Measurements from ENCODE around the gene PTH2R.

DNA sequence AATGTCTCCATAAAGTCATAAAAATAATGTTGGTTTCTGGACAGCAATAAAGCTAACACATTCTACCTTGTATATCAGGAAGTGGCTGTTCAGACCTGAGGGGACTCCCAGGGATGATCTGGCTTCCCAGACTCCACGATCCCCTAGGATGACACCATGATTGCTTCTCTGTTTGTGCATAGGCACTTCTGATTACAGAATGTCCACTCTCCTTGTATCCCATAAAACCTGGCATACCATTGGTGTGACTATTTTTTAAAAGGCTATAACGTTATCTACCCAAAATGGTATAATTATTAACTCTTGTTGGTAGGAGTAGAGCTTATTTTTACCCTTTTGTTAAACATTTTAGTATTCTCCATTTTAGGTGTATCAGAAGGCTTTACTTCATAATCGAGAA, 57.1 kb downstream of the PTH2R start:
- TF ChIP-seq, protein P1, sequence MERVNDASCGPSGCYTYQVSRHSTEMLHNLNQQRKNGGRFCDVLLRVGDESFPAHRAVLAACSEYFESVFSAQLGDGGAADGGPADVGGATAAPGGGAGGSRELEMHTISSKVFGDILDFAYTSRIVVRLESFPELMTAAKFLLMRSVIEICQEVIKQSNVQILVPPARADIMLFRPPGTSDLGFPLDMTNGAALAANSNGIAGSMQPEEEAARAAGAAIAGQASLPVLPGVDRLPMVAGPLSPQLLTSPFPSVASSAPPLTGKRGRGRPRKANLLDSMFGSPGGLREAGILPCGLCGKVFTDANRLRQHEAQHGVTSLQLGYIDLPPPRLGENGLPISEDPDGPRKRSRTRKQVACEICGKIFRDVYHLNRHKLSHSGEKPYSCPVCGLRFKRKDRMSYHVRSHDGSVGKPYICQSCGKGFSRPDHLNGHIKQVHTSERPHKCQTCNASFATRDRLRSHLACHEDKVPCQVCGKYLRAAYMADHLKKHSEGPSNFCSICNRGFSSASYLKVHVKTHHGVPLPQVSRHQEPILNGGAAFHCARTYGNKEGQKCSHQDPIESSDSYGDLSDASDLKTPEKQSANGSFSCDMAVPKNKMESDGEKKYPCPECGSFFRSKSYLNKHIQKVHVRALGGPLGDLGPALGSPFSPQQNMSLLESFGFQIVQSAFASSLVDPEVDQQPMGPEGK (CRISPR knock-in tag; IDR thresholded peaks at IDR 0.05; ENCODE audit: borderline replicate concordance), result no peak
- no peak for TF ChIP-seq RARB (CRISPR knock-in tag; IDR thresholded peaks at IDR 0.05)
- no peak for TF ChIP-seq ARNTL (CRISPR knock-in tag; IDR thresholded peaks at IDR 0.05; ENCODE audit: borderline replicate concordance, low read depth)
- no peak for TF ChIP-seq BACH2 (CRISPR knock-in tag; IDR thresholded peaks at IDR 0.05; ENCODE audit: borderline replicate concordance)
- TF ChIP-seq, protein P2, sequence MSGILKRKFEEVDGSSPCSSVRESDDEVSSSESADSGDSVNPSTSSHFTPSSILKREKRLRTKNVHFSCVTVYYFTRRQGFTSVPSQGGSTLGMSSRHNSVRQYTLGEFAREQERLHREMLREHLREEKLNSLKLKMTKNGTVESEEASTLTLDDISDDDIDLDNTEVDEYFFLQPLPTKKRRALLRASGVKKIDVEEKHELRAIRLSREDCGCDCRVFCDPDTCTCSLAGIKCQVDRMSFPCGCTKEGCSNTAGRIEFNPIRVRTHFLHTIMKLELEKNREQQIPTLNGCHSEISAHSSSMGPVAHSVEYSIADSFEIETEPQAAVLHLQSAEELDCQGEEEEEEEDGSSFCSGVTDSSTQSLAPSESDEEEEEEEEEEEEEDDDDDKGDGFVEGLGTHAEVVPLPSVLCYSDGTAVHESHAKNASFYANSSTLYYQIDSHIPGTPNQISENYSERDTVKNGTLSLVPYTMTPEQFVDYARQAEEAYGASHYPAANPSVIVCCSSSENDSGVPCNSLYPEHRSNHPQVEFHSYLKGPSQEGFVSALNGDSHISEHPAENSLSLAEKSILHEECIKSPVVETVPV (CRISPR knock-in tag; IDR thresholded peaks at IDR 0.05), result no peak
- no peak for TF ChIP-seq OSR1 (CRISPR knock-in tag; IDR thresholded peaks at IDR 0.05)
- TF ChIP-seq, protein P3, sequence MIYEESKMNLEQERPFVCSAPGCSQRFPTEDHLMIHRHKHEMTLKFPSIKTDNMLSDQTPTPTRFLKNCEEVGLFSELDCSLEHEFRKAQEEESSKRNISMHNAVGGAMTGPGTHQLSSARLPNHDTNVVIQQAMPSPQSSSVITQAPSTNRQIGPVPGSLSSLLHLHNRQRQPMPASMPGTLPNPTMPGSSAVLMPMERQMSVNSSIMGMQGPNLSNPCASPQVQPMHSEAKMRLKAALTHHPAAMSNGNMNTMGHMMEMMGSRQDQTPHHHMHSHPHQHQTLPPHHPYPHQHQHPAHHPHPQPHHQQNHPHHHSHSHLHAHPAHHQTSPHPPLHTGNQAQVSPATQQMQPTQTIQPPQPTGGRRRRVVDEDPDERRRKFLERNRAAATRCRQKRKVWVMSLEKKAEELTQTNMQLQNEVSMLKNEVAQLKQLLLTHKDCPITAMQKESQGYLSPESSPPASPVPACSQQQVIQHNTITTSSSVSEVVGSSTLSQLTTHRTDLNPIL (CRISPR knock-in tag; IDR thresholded peaks at IDR 0.05; ENCODE audit: low read depth), result no peak
- TF ChIP-seq PPARA (CRISPR knock-in tag; IDR thresholded peaks at IDR 0.05; ENCODE audit: borderline replicate concordance), result no peak
- TF ChIP-seq ZNF565 (CRISPR knock-in tag; conservative IDR thresholded peaks at IDR 0.05; ENCODE audit: low read depth), result no peak
- TF ChIP-seq, protein P4, sequence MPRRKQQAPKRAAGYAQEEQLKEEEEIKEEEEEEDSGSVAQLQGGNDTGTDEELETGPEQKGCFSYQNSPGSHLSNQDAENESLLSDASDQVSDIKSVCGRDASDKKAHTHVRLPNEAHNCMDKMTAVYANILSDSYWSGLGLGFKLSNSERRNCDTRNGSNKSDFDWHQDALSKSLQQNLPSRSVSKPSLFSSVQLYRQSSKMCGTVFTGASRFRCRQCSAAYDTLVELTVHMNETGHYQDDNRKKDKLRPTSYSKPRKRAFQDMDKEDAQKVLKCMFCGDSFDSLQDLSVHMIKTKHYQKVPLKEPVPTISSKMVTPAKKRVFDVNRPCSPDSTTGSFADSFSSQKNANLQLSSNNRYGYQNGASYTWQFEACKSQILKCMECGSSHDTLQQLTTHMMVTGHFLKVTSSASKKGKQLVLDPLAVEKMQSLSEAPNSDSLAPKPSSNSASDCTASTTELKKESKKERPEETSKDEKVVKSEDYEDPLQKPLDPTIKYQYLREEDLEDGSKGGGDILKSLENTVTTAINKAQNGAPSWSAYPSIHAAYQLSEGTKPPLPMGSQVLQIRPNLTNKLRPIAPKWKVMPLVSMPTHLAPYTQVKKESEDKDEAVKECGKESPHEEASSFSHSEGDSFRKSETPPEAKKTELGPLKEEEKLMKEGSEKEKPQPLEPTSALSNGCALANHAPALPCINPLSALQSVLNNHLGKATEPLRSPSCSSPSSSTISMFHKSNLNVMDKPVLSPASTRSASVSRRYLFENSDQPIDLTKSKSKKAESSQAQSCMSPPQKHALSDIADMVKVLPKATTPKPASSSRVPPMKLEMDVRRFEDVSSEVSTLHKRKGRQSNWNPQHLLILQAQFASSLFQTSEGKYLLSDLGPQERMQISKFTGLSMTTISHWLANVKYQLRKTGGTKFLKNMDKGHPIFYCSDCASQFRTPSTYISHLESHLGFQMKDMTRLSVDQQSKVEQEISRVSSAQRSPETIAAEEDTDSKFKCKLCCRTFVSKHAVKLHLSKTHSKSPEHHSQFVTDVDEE (CRISPR knock-in tag; IDR thresholded peaks at IDR 0.05), result no peak
